MCF 10A (cell line): Measurements from ENCODE around the gene SERINC5. TPM values are rescaled to one million over a fixed set of nuclear protein-coding genes. Genes with fewer than 3 reads are reported as not detected.

Experiments
- BruUV-seq: library from RNA; stranded (reverse); fragments of 400-500 nt; replicated peaks from 2 replicates; lab custom pipeline; 2021; lab: Mats Ljungman, UMichigan
- CTCF ChIA-PET: fragments of 300-600 bp; sonication (Branson Sonifier 250); formaldehyde crosslinking; extraction: SDS; loops from one replicate; lab custom pipeline; 2021; ENCODE audit warnings: antibody characterized with exemption, inconsistent platforms; lab: Yijun Ruan, JAX
- POLR2A ChIA-PET: fragments of 300-600, 350-650 bp; sonication (Branson Sonifier 250); formaldehyde crosslinking; extraction: SDS; loops from one replicate; lab custom pipeline; 2020; ENCODE audit warnings: antibody characterized with exemption, inconsistent platforms; lab: Yijun Ruan, JAX
- DNase-seq: peaks from one replicate; pipeline ENCODE4 v3.0.0-alpha.2; 2018; ENCODE audit not compliant: unreplicated experiment
- H3K27ac Mint-ChIP-seq: one replicate; pipeline ENCODE4 v1.8.0; 2022; ENCODE audit warnings: mild to moderate bottlenecking, low read depth, mixed read lengths; ENCODE audit not compliant: unreplicated experiment
- H3K27me3 Mint-ChIP-seq: one replicate; pipeline ENCODE4 v1.8.0; 2022; ENCODE audit warnings: mixed read lengths; ENCODE audit not compliant: insufficient read depth, unreplicated experiment
- H3K36me3 Mint-ChIP-seq: one replicate; pipeline ENCODE4 v1.8.0; 2022; ENCODE audit warnings: mild to moderate bottlenecking, moderate library complexity, mixed read lengths; ENCODE audit not compliant: insufficient read depth, unreplicated experiment
- H3K4me1 Mint-ChIP-seq: one replicate; pipeline ENCODE4 v1.8.0; 2022; ENCODE audit warnings: mixed read lengths; ENCODE audit not compliant: insufficient read depth, unreplicated experiment
- H3K4me3 Mint-ChIP-seq: one replicate; pipeline ENCODE4 v1.8.0; 2022; ENCODE audit warnings: mild to moderate bottlenecking, moderate library complexity, mixed read lengths; ENCODE audit not compliant: unreplicated experiment
- H3K9me3 Mint-ChIP-seq: one replicate; pipeline ENCODE4 v1.8.0; 2022; ENCODE audit warnings: mixed read lengths; ENCODE audit not compliant: unreplicated experiment
- CTCF ChIP-seq: fragments of 200-600 bp; IDR thresholded peaks from one replicate; pipeline ENCODE4 v1.8.0; 2022; ENCODE audit warnings: antibody characterized with exemption, mild to moderate bottlenecking; ENCODE audit not compliant: unreplicated experiment
- intact Hi-C: fragments of 100-400 bp; cut with micrococcal nuclease; formaldehyde crosslinking; loops from 2 replicates; pipeline ENCODE4 v1.14.1; 2022
- total RNA-seq: library from RNA; stranded (reverse); gene quantifications from 2 replicates; pipeline ENCODE4 v1.2.3, GENCODE V29; 2022

SERINC5 gene
- total RNA-seq, 1 experiment from 2014 or later = 17.1 TPM

DNA sequence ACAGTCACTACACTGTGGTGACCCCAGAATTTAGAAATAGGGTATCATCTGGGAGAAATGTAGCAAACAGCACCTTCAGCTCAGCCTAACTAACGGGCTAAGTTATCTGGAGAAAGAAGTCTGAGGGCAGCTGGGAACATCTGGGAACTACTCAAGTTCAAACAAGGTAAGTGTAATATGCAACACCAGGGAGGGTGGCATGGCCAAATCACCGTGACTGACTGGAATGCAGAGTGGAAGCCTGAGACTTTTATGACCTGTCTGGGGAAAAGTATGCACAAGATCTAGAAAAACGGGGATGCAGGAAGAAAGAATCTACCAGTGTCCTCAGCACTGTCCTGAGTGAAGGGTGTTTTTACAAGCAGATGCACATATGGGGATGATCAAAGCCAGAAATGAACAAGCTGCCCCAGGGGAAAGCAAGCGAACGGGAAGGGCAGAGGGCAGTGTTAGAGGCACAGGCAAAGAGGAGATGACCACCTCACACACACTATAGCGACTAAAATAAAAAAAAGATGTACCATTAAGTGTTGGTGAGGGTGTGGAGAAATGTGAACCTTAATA is 59.9 kb downstream of the SERINC5 start:
- no peaks in the 10 kb centered on the region for H3K9me3 Mint-ChIP-seq
- no TSS peak for BruUV-seq
- CTCF ChIA-PET = no interaction called here
- POLR2A ChIA-PET = no interaction called here
- DNase-seq = no peak
- peaks cover 16% of the 10 kb centered on the region for H3K4me1 Mint-ChIP-seq
- no peak overlapping the region for H3K27ac Mint-ChIP-seq
- intact Hi-C loops = no loop called here
- H3K27me3 Mint-ChIP-seq = no peaks in the 10 kb centered on the region
- no peak overlapping the region for H3K4me3 Mint-ChIP-seq
- TF ChIP-seq CTCF = no peak
- H3K36me3 Mint-ChIP-seq = peaks cover 10% of the 10 kb centered on the region

- H3K27me3 Mint-ChIP-seq = no peaks in the 10 kb centered on the region
- peaks cover 10% of the 10 kb centered on the region for H3K36me3 Mint-ChIP-seq
- no peak overlapping the region for H3K27ac Mint-ChIP-seq
- TF ChIP-seq CTCF = no peak
- BruUV-seq = no TSS peak
- peaks cover 16% of the 10 kb centered on the region for H3K4me1 Mint-ChIP-seq
- ChIA-PET POLR2A (interaction anchor here (1.3 kb wide), 1 partner anchor 61 kb away, joined by 4 read pairs; the partner anchor contains the start of gene SERINC5), CTCF (no interaction called here)
- H3K9me3 Mint-ChIP-seq = no peaks in the 10 kb centered on the region
- no peak overlapping the region for H3K4me3 Mint-ChIP-seq
- intact Hi-C loops = no loop called here
- no peak for DNase-seq
Measured at GRCh38 chr5:80194468-80194867, 61.4 kb downstream of the SERINC5 start.

DNA sequence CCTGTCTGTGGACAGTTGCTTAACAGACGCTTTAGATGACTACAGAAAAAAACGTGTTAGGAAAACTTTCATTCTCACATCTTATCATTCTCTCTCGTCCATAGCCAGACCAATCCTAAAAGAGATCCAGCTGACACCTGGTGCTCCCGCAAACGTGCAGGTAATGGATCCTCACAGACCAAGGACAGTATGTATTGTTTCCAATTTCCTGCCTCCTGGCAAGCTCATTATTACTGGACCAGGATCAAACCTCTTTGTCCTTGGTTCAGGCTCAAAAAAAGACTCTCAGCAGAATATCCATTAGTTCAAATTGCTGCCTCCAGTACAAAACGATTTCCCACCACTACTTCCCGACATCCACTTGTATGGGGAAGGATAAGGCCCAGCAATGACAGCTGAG is 62.4 kb downstream of the SERINC5 start:
- H3K27me3 Mint-ChIP-seq = no peaks in the 10 kb centered on the region
- POLR2A ChIA-PET = interaction anchor here (1.3 kb wide), 1 partner anchor 63 kb away, joined by 4 read pairs; the partner anchor contains the start of gene SERINC5
- no TSS peak for BruUV-seq
- no peak for TF ChIP-seq CTCF
- no peak overlapping the region for H3K27ac Mint-ChIP-seq
- no peak for DNase-seq
- CTCF ChIA-PET = interaction anchor here (0.6 to 1.1 kb wide), 3 partner anchors 44 to 301 kb away, joined by 3 to 5 read pairs (median 4); no protein-coding TSS in a partner anchor
- peaks cover 21% of the 10 kb centered on the region for H3K4me1 Mint-ChIP-seq
- H3K36me3 Mint-ChIP-seq = peaks cover 10% of the 10 kb centered on the region
- no peak overlapping the region for H3K4me3 Mint-ChIP-seq
- H3K9me3 Mint-ChIP-seq = no peaks in the 10 kb centered on the region
- intact Hi-C loops = no loop called here

- CTCF ChIA-PET = interaction anchor here (0.6 to 1.1 kb wide), 3 partner anchors 44 to 301 kb away, joined by 3 to 5 read pairs (median 4); no protein-coding TSS in a partner anchor
- Mint-ChIP-seq H3K4me3 (no peak overlapping the region), H3K36me3 (peaks cover 10% of the 10 kb centered on the region)
Measured at GRCh38 chr5:80192507-80193241, 63.2 kb downstream of the SERINC5 start.

More at GRCh38 chr5:80192507-80193241, 63.2 kb downstream of the SERINC5 start:
- POLR2A ChIA-PET = interaction anchor here (1.3 kb wide), 1 partner anchor 63 kb away, joined by 4 read pairs; the partner anchor contains the start of gene SERINC5
- Mint-ChIP-seq H3K27ac (no peak overlapping the region), H3K27me3 (no peaks in the 10 kb centered on the region), H3K4me1 (peaks cover 21% of the 10 kb centered on the region), H3K9me3 (no peaks in the 10 kb centered on the region)
- no peak for DNase-seq
- no peak for TF ChIP-seq CTCF
- BruUV-seq = no TSS peak
- intact Hi-C loops = no loop called here
